H9 (cell line): Measurements from ENCODE around the gene SAMD15. TPM values are rescaled to one million over a fixed set of nuclear protein-coding genes. Genes with fewer than 3 reads are reported as not detected.

Source experiments
- DNase-seq: peaks from one replicate; pipeline ENCODE4 v3.0.0-alpha.2; 2017
- H2AFZ ChIP-seq: one replicate; pipeline ENCODE4 v1.6.1; 2013; ENCODE audit warnings: mild to moderate bottlenecking, low read length, control low read depth, moderate library complexity
- H2AK5ac ChIP-seq: 2 replicates; pipeline ENCODE4 v1.6.1; 2013; ENCODE audit warnings: low read length, control low read depth, mixed read lengths; ENCODE audit not compliant: insufficient read length
- H2BK120ac ChIP-seq: one replicate; pipeline ENCODE4 v1.6.1; 2013; ENCODE audit warnings: low read depth, mild to moderate bottlenecking, low read length, control low read depth, inconsistent platforms; ENCODE audit not compliant: poor library complexity, severe bottlenecking
- H2BK12ac ChIP-seq: 2 replicates; pipeline ENCODE4 v1.6.1; 2013; ENCODE audit warnings: low read length, control low read depth, mixed read lengths, low read depth; ENCODE audit not compliant: insufficient read length
- H2BK15ac ChIP-seq: 2 replicates; pipeline ENCODE4 v1.6.1; 2013; ENCODE audit warnings: low read depth, low read length, control low read depth
- H2BK20ac ChIP-seq: one replicate; pipeline ENCODE4 v1.6.1; 2013; ENCODE audit warnings: low read depth, mild to moderate bottlenecking, low read length, control low read depth, inconsistent platforms; ENCODE audit not compliant: poor library complexity, severe bottlenecking
- H2BK5ac ChIP-seq: 2 replicates; pipeline ENCODE4 v1.6.1; 2013; ENCODE audit warnings: low read length, control low read depth, mixed read lengths; ENCODE audit not compliant: insufficient read length
- H3K14ac ChIP-seq: 2 replicates; pipeline ENCODE4 v1.6.1; 2013; ENCODE audit warnings: low read length, control low read depth; ENCODE audit not compliant: insufficient read depth
- H3K18ac ChIP-seq: 2 replicates; pipeline ENCODE4 v1.6.1; 2013; ENCODE audit warnings: low read depth, mild to moderate bottlenecking, mixed read lengths, low read length, control low read depth; ENCODE audit not compliant: insufficient read length
- H3K23ac ChIP-seq: 2 replicates; pipeline ENCODE4 v1.6.1; 2013; ENCODE audit warnings: low read length, control low read depth, mixed read lengths, low read depth; ENCODE audit not compliant: insufficient read length
- H3K23me2 ChIP-seq: 2 replicates; pipeline ENCODE4 v1.6.1; 2013; ENCODE audit warnings: low read depth, mild to moderate bottlenecking, mixed read lengths, low read length, control low read depth; ENCODE audit not compliant: insufficient read length, poor library complexity, severe bottlenecking
- H3K27ac ChIP-seq: 2 replicates; pipeline ENCODE4 v1.5.1; 2013; ENCODE audit warnings: low read length, control low read depth, mixed read lengths, low read depth; ENCODE audit not compliant: insufficient read length
- H3K27me3 ChIP-seq: 2 replicates; pipeline ENCODE4 v1.6.1; 2013; ENCODE audit warnings: low read length, control low read depth, inconsistent platforms; ENCODE audit not compliant: insufficient read depth
- H3K4ac ChIP-seq: 2 replicates; pipeline ENCODE4 v1.6.1; 2013; ENCODE audit warnings: low read depth, mild to moderate bottlenecking, control low read depth, inconsistent platforms, low read length, moderate library complexity
- H3K4me1 ChIP-seq: 2 replicates; pipeline ENCODE4 v1.6.1; 2013; ENCODE audit warnings: low read length, control low read depth, inconsistent platforms; ENCODE audit not compliant: insufficient read depth
- H3K4me2 ChIP-seq: 2 replicates; pipeline ENCODE4 v1.6.1; 2013; ENCODE audit warnings: low read length, control low read depth, mixed read lengths; ENCODE audit not compliant: insufficient read length, insufficient read depth
- H3K56ac ChIP-seq: 2 replicates; pipeline ENCODE4 v1.6.1; 2013; ENCODE audit warnings: low read depth, mild to moderate bottlenecking, mixed read lengths, low read length, control low read depth; ENCODE audit not compliant: insufficient read length
- H3K79me1 ChIP-seq: 2 replicates; pipeline ENCODE4 v1.6.1; 2013; ENCODE audit warnings: low read depth, mild to moderate bottlenecking, moderate library complexity, low read length, control low read depth, inconsistent platforms; ENCODE audit not compliant: insufficient read depth, poor library complexity, severe bottlenecking
- H3K79me2 ChIP-seq: 2 replicates; pipeline ENCODE4 v1.6.1; 2013; ENCODE audit warnings: low read length, control low read depth, inconsistent platforms; ENCODE audit not compliant: insufficient read depth
- H3K9ac ChIP-seq: 2 replicates; pipeline ENCODE4 v1.6.1; 2013; ENCODE audit warnings: low read length, control low read depth, mixed read lengths; ENCODE audit not compliant: insufficient read length; ENCODE audit errors: extremely low read depth
- H3K9me3 ChIP-seq: one replicate; pipeline ENCODE4 v1.6.1; 2013; ENCODE audit warnings: low read depth, low read length, inconsistent platforms; ENCODE audit not compliant: control insufficient read depth
- H3T11ph ChIP-seq: one replicate; pipeline ENCODE4 v1.6.1; 2013; ENCODE audit warnings: mild to moderate bottlenecking, low read length, control low read depth, inconsistent platforms
- H4K20me1 ChIP-seq: one replicate; pipeline ENCODE4 v1.6.1; 2013; ENCODE audit not compliant: control insufficient read depth, insufficient read length, insufficient read depth
- H4K5ac ChIP-seq: 2 replicates; pipeline ENCODE4 v1.6.1; 2013; ENCODE audit warnings: low read depth, mild to moderate bottlenecking, mixed read lengths, low read length, control low read depth; ENCODE audit not compliant: insufficient read length
- H4K8ac ChIP-seq: replicated peaks from 2 replicates; pipeline ENCODE4 v1.6.1; 2013; ENCODE audit warnings: low read length, control low read depth, mixed read lengths, low read depth; ENCODE audit not compliant: insufficient read length
- H4K91ac ChIP-seq: 2 replicates; pipeline ENCODE4 v1.6.1; 2013; ENCODE audit warnings: low read depth, mild to moderate bottlenecking, moderate library complexity, mixed read lengths, low read length, control low read depth; ENCODE audit not compliant: insufficient read length
- H3K27ac Mint-ChIP-seq, 3 experiments: 2 replicates in 2 of 3; 3 replicates in 1 of 3; pipeline ENCODE4 v1.8.0; 2020 to 2021; ENCODE audit warnings: mixed read lengths in 3 of 3, mild to moderate bottlenecking in 1 of 3, moderate library complexity in 1 of 3
- H3K27me3 Mint-ChIP-seq: 2 replicates; pipeline ENCODE4 v1.8.0; 2021; ENCODE audit warnings: low read depth, mild to moderate bottlenecking, moderate library complexity, mixed read lengths
- H3K36me3 Mint-ChIP-seq, 3 experiments: 2 replicates in 2 of 3; 3 replicates in 1 of 3; pipeline ENCODE4 v1.8.0; 2020 to 2021; ENCODE audit warnings: low read depth in 3 of 3, mixed read lengths in 3 of 3; ENCODE audit not compliant: insufficient read depth in 1 of 3
- H3K4me1 Mint-ChIP-seq, 2 experiments: 2 replicates each; pipeline ENCODE4 v1.8.0; 2020; ENCODE audit warnings: mixed read lengths in 2 of 2
- H3K4me3 Mint-ChIP-seq, 2 experiments: 2 replicates in 1 of 2; 3 replicates in 1 of 2; pipeline ENCODE4 v1.8.0; 2020 to 2021; ENCODE audit warnings: mild to moderate bottlenecking in 2 of 2, mixed read lengths in 2 of 2, moderate library complexity in 1 of 2
- H3K9me3 Mint-ChIP-seq, 2 experiments: 2 replicates in 1 of 2; 3 replicates in 1 of 2; pipeline ENCODE4 v1.8.0; 2020; ENCODE audit warnings: mild to moderate bottlenecking in 2 of 2, mixed read lengths in 2 of 2, moderate library complexity in 1 of 2
- CTCF ChIP-seq: fragments of 200-600 bp; sonication (generic); conservative IDR thresholded peaks from 3 replicates; pipeline ENCODE4 v1.8.0; 2021; ENCODE audit warnings: antibody characterized with exemption, mild to moderate bottlenecking
- WGBS: extraction: QIAGEN DNeasy Blood & Tissue Kit; methylation state at CpG from one replicate; pipeline ENCODE4 v1.1.7; 2013; ENCODE audit warnings: missing lambda C conversion rate, low lambda C conversion rate, mixed read lengths; ENCODE audit not compliant: insufficient read length; ENCODE audit errors: extremely low coverage; 5-methylcytosine and 5-hydroxymethylcytosine counted together
- total RNA-seq: library from RNA; stranded (reverse); gene quantifications from 2 replicates; pipeline ENCODE4 v1.2.1, GENCODE V29; 2021

Gene SAMD15
- total RNA-seq, 1 experiment from 2014 or later = 1.1 TPM

GRCh38 chr14:77406718-77407117 lies 29.5 kb downstream of the SAMD15 start:
- Histone ChIP-seq H3K18ac (no peak overlapping the region), H3K79me2 (no peaks in the 10 kb centered on the region), H2BK15ac (no peak overlapping the region), H3K27me3 (no peaks in the 10 kb centered on the region), H2BK20ac (no peak overlapping the region), H3K4ac (no peak overlapping the region), H4K8ac (no peak overlapping the region), H3K14ac (no peak overlapping the region), H2BK5ac (no peak overlapping the region), H2AK5ac (no peak overlapping the region), H3K27ac (no peak overlapping the region), H4K20me1 (no peaks in the 10 kb centered on the region), H3K56ac (no peak overlapping the region), H3K9me3 (no peaks in the 10 kb centered on the region), H3T11ph (no peak overlapping the region), H2BK120ac (no peak overlapping the region), H3K79me1 (no peaks in the 10 kb centered on the region), H3K4me2 (no peak overlapping the region), H3K23me2 (no peaks in the 10 kb centered on the region), H3K23ac (no peak overlapping the region), H4K91ac (no peak overlapping the region), H3K9ac (no peak overlapping the region), H2AFZ (no peak overlapping the region), H4K5ac (no peak overlapping the region), H3K4me1 (no peaks in the 10 kb centered on the region), H2BK12ac (no peak overlapping the region)
- WGBS = no CpG with 5 or more reads among the region's 6 CpGs
- no peak for DNase-seq
- Mint-ChIP-seq H3K4me3 (no peak overlapping the region), H3K9me3 (no peaks in the 10 kb centered on the region), H3K36me3 (no peaks in the 10 kb centered on the region), H3K4me1 (peaks cover 0 to 4% of the 10 kb centered on the region in 2 experiments; a peak in 1 of 4 replicates), H3K27ac (no peak overlapping the region), H3K27me3 (no peaks in the 10 kb centered on the region)
- no peak for TF ChIP-seq CTCF
